ENCODE measurements around the gene MED23.
"Not testable (repeated sequence)": the region's sequence is repeated elsewhere in the genome, so short reads cannot be mapped to it uniquely, and the experiment has no call there.

DNA sequence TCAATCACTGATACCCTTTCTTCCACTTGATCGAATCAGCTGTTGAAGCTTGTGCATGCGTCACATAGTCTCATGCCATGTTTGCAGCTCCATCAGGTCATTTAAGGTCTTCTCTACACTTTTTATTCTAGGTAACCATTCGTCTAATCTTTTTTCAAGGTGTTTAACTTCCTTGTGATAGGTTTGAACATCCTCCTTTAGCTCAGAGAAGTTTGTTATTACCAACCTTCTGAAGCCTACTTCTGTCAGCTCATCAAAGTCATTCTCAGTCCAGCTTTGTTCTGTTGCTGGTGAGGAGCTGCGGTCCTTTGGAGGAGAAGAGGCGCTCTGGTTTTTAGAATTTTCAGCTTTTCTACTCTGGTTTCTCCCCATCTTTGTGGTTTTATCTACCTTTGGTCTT lies 97.1 kb downstream of the MED23 start:
- TF ChIP-seq, protein P1, sequence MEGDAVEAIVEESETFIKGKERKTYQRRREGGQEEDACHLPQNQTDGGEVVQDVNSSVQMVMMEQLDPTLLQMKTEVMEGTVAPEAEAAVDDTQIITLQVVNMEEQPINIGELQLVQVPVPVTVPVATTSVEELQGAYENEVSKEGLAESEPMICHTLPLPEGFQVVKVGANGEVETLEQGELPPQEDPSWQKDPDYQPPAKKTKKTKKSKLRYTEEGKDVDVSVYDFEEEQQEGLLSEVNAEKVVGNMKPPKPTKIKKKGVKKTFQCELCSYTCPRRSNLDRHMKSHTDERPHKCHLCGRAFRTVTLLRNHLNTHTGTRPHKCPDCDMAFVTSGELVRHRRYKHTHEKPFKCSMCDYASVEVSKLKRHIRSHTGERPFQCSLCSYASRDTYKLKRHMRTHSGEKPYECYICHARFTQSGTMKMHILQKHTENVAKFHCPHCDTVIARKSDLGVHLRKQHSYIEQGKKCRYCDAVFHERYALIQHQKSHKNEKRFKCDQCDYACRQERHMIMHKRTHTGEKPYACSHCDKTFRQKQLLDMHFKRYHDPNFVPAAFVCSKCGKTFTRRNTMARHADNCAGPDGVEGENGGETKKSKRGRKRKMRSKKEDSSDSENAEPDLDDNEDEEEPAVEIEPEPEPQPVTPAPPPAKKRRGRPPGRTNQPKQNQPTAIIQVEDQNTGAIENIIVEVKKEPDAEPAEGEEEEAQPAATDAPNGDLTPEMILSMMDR (IDR thresholded peaks at IDR 0.05) = not testable (repeated sequence)
- not testable (repeated sequence) for TF ChIP-seq EZH2phosphoT487, EZH2 (IDR thresholded peaks at IDR 0.05)

Data from neural progenitor cell (in vitro differentiated cells).